Fibroblast of pulmonary artery (primary cell): Measurements from ENCODE around the gene AGXT.

Experiments
- DNase-seq: peaks from one replicate; pipeline ENCODE4 v3.0.0-alpha.2; 2010; ENCODE audit warnings: low read depth
- H3K4me3 ChIP-seq: replicated peaks from 2 replicates; pipeline ENCODE4 v1.5.1; 2011; ENCODE audit warnings: low read depth, mild to moderate bottlenecking, control low read depth, low read length, moderate library complexity
- CTCF ChIP-seq: IDR thresholded peaks from 2 replicates; pipeline ENCODE4 v1.5.1; 2011; ENCODE audit warnings: mild to moderate bottlenecking, control low read depth, low read length, inconsistent platforms; ENCODE audit errors: missing control alignments

The AGXT gene

GRCh38 chr2:240915526-240916341, 47.1 kb downstream of the AGXT start:
- H3K4me3 ChIP-seq: no peak overlapping the region
- DNase-seq: no peak
- TF ChIP-seq CTCF: no peak

- TF ChIP-seq CTCF: no peak
- no peak overlapping the region for H3K4me3 ChIP-seq
- peak; percentile 60 for DNase-seq
These were observed 48.0 kb downstream of the AGXT start for GRCh38 chr2:240916571-240917008.

- H3K4me3 ChIP-seq: no peak overlapping the region
- no peak for DNase-seq
- TF ChIP-seq CTCF: no peak
These were observed 48.5 kb downstream of the AGXT start for GRCh38 chr2:240917009-240917683.

GRCh38 chr2:240917684-240918257, 49.1 kb downstream of the AGXT start:
- no peak for DNase-seq
- H3K4me3 ChIP-seq: no peak overlapping the region
- no peak for TF ChIP-seq CTCF

GRCh38 chr2:240918258-240919091, 49.9 kb downstream of the AGXT start:
- no peak for DNase-seq
- H3K4me3 ChIP-seq: no peak overlapping the region
- no peak for TF ChIP-seq CTCF

GRCh38 chr2:240919161-240919781, 50.6 kb downstream of the AGXT start:
- TF ChIP-seq CTCF: no peak
- no peak overlapping the region for H3K4me3 ChIP-seq
- no peak for DNase-seq
